Peyer's patch (tissue), 4 donors: ENCODE data around the gene SYT11.

Experiments used
- CTCF ChIP-seq, 6 experiments: fragments of 450-650 bp in 4 of 6; fragments of 200-600 bp in 2 of 6; sonication (generic) in 1 of 6; IDR thresholded peaks; one replicate each; pipeline ENCODE4 v1.5.1; 2017 to 2019; ENCODE audit warnings: antibody characterized with exemption in 6 of 6, mild to moderate bottlenecking in 3 of 6, moderate library complexity in 1 of 6
- POLR2A ChIP-seq, 2 donors: fragments of 450-650 bp; IDR thresholded peaks; one replicate each; pipeline ENCODE4 v1.5.1; 2017; ENCODE audit warnings: antibody characterized with exemption in 2 of 2, mild to moderate bottlenecking in 2 of 2, moderate library complexity in 2 of 2

GRCh38 chr1:155880950-155881349, 21.6 kb downstream of the SYT11 start:
- TF ChIP-seq CTCF (IDR thresholded peaks at IDR 0.05) (no peak), POLR2A (IDR thresholded peaks at IDR 0.05) (no peak)
